Testis (tissue), 3 donors: ENCODE measurements around the gene DDAH2. TPM values are rescaled to one million over a fixed set of nuclear protein-coding genes. Genes with fewer than 3 reads are reported as not detected.

Experiments used
- DNase-seq: peaks from one replicate; pipeline ENCODE4 v3.0.0-alpha.2; 2019
- H3K27ac ChIP-seq, 2 donors: fragments of 200-600 bp; sonication (generic); one replicate each; pipeline ENCODE4 v1.5.1; 2019
- H3K27me3 ChIP-seq: fragments of 200-600 bp; sonication (generic); one replicate; pipeline ENCODE4 v1.5.1; 2019
- H3K36me3 ChIP-seq: fragments of 200-600 bp; sonication (generic); one replicate; pipeline ENCODE4 v1.5.1; 2017; ENCODE audit warnings: low read depth; ENCODE audit errors: missing control alignments
- H3K4me1 ChIP-seq: fragments of 200-600 bp; sonication (generic); one replicate; pipeline ENCODE4 v1.5.1; 2019
- H3K4me3 ChIP-seq, 2 donors: fragments of 200-600 bp; sonication (generic); one replicate each; pipeline ENCODE4 v1.5.1; 2017 to 2019
- H3K9me3 ChIP-seq: fragments of 200-600 bp; sonication (generic); one replicate; pipeline ENCODE4 v1.5.1; 2017
- CTCF ChIP-seq, 3 experiments: fragments of 450-650 bp in 2 of 3; fragments of 200-600 bp in 1 of 3; sonication (generic) in 1 of 3; IDR thresholded peaks; one replicate each; pipeline ENCODE4 v1.5.1; 2016 to 2019; ENCODE audit warnings: antibody characterized with exemption in 3 of 3, mild to moderate bottlenecking in 2 of 3, moderate library complexity in 1 of 3
- POLR2A ChIP-seq: fragments of 450-650 bp; IDR thresholded peaks from one replicate; pipeline ENCODE4 v1.6.1; 2017; ENCODE audit warnings: antibody characterized with exemption, mild to moderate bottlenecking, moderate library complexity
- WGBS, 2 donors: methylation state at CpG; one replicate each; pipeline ENCODE4 v1.1.5; 2018; 5-methylcytosine and 5-hydroxymethylcytosine counted together
- intact Hi-C: fragments of 100-400 bp; cut with DNase I; formaldehyde crosslinking; loops from one replicate; pipeline ENCODE4 v1.15.1; 2023; ENCODE audit warnings: low total_unique reads
- polyA plus RNA-seq: library from polyadenylated mRNA; stranded (reverse); fragments of 350-450 nt; fragmentation: Illumina TruSeq; extraction: RNeasy Lipid Tissue Mini Kit (QIAGEN cat#74804); gene quantifications from one replicate; pipeline ENCODE4 v1.2.3, GENCODE V29; 2014; ENCODE audit warnings: low read depth, low replicate concordance; ENCODE audit not compliant: insufficient read depth
- total RNA-seq, 2 donors: library from RNA; depleted of rRNA; stranded (reverse); fragments of >200 nt; gene quantifications; one replicate each; pipeline ENCODE4 v1.2.3, GENCODE V29; 2016

The DDAH2 gene
- total and polyA plus RNA-seq, 3 donors from 2014 or later: 19.6 to 50.8 (median 38.0) TPM

GRCh38 chr6:31719001-31719400 lies 10.1 kb downstream of the DDAH2 start:
- no peak overlapping the region for H3K4me3 ChIP-seq
- 77 to 86% methylated on average over 6 of the region's 6 CpGs for WGBS, 2 donors
- intact Hi-C loops: no loop called here
- DNase-seq: no peak
- no peak overlapping the region for H3K27ac ChIP-seq
- no peaks in the 10 kb centered on the region for H3K36me3 ChIP-seq
- no peaks in the 10 kb centered on the region for H3K27me3 ChIP-seq
- H3K9me3 ChIP-seq: no peaks in the 10 kb centered on the region
- H3K4me1 ChIP-seq: peaks cover 3% of the 10 kb centered on the region
- TF ChIP-seq POLR2A (no peak), CTCF (IDR thresholded peaks at IDR 0.05) (no peak)

GRCh38 chr6:31718265-31718664 lies 10.8 kb downstream of the DDAH2 start:
- Histone ChIP-seq H3K4me1 (peaks cover 3% of the 10 kb centered on the region), H3K4me3 (no peak overlapping the region), H3K27me3 (no peaks in the 10 kb centered on the region), H3K27ac (no peak overlapping the region), H3K9me3 (no peaks in the 10 kb centered on the region), H3K36me3 (no peaks in the 10 kb centered on the region)
- TF ChIP-seq POLR2A: no peak
- no peak for TF ChIP-seq CTCF (IDR thresholded peaks at IDR 0.05)
- intact Hi-C loops: no loop called here
- no peak for DNase-seq
- 94 to 100% methylated on average over 1 of the region's 1 CpG for WGBS, 2 donors

GRCh38 chr6:31717499-31718222 lies 11.4 kb downstream of the DDAH2 start:
- Histone ChIP-seq H3K27ac (no peak overlapping the region), H3K27me3 (no peaks in the 10 kb centered on the region), H3K36me3 (no peaks in the 10 kb centered on the region), H3K4me1 (peaks cover 3% of the 10 kb centered on the region), H3K9me3 (no peaks in the 10 kb centered on the region), H3K4me3 (no peak overlapping the region)
- no peak for DNase-seq
- 75 to 95% methylated on average over 10 of the region's 10 CpGs for WGBS, 2 donors
- no peak for TF ChIP-seq POLR2A
- TF ChIP-seq CTCF (IDR thresholded peaks at IDR 0.05): no peak
- intact Hi-C loops: no loop called here

GRCh38 chr6:31715022-31715958 lies 13.8 kb downstream of the DDAH2 start, which contains the start of gene LY6G6D:
TSS of gene LY6G6D (plus strand) at chr6:31715348. CDS start at chr6:31715356, 8 bp downstream.
- TF ChIP-seq POLR2A: no peak

GRCh38 chr6:31713991-31714684 lies 15.0 kb downstream of the DDAH2 start:
- peaks cover 3% of the 10 kb centered on the region for H3K4me1 ChIP-seq
- H3K27ac ChIP-seq: no peak overlapping the region
- no peaks in the 10 kb centered on the region for H3K36me3 ChIP-seq
- TF ChIP-seq CTCF (IDR thresholded peaks at IDR 0.05): no peak
- no peak for TF ChIP-seq POLR2A
- WGBS, 2 donors: 59 to 71% methylated on average over 5 of the region's 5 CpGs
- H3K9me3 ChIP-seq: no peaks in the 10 kb centered on the region
- no peak for DNase-seq
- intact Hi-C loops: no loop called here
- H3K4me3 ChIP-seq: no peak overlapping the region
- no peaks in the 10 kb centered on the region for H3K27me3 ChIP-seq

More at GRCh38 chr6:31715022-31715958, 13.8 kb downstream of the DDAH2 start, which contains the start of gene LY6G6D:
- Histone ChIP-seq H3K36me3 (no peaks in the 10 kb centered on the region), H3K27me3 (no peaks in the 10 kb centered on the region), H3K4me1 (peaks cover 3% of the 10 kb centered on the region), H3K4me3 (no peak within 1 kb of the TSS), H3K9me3 (no peaks in the 10 kb centered on the region), H3K27ac (no peak within 1 kb of the TSS)
- no peak for DNase-seq
- WGBS, 2 donors: 57 to 64% methylated on average over 6 to 16 of the region's 16 CpGs
- intact Hi-C loops: no loop called here
